SIG-M5 treated with dmso at 0.1 percent for 504 hours (cell line): ENCODE measurements around the gene C18orf32.
"Not testable (repeated sequence)": the region's sequence is repeated elsewhere in the genome, so short reads cannot be mapped to it uniquely, and the experiment has no call there.

Experiments
- DNase-seq: peaks from one replicate; lab custom pipeline; 2025; ENCODE audit not compliant: unreplicated experiment; lab: John Stamatoyannopoulos, UW

Gene C18orf32

DNA sequence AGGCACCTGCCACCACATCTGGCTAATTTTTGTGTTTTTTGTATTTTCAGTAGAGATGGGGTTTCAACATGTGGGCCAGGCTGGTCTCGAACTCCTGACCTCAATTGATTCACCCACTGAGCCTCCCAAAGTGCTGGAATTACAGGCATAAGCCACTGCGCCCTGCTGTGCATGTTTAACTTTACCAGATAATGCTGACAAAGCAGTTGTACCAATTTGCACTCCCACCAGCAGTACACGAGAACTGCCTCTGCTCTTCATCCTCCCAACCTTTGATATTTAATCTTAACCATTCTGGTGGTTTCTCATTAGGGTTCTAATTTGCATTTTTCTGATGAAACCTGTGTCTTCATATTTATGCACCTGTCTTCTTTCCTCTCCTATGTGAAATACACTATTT, 14.6 kb downstream of the C18orf32 start:
- DNase-seq: no peak

DNA sequence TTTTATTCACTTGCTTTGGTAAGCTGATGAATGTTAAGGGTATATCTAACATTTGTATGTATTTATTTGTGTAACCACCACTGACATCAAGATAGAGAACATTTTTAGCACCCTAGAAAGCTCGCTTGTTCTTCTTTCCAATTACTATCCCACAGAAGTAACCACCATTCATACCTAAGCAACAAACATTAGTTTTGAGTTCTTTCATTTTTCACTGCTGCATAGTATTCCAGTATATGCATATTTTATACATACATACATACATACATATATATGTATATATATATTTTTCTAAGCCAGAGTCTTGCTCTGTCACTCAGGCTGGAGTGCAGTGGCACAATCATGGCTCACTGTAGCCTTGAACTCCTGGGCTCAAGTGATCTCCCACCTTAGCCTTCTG, 15.5 kb downstream of the C18orf32 start:
- DNase-seq: no peak

- DNase-seq: no peak
Observed at GRCh38 chr18:49467599-49467998, 19.4 kb downstream of the C18orf32 start.

GRCh38 chr18:49467019-49467563, 19.9 kb downstream of the C18orf32 start:
- DNase-seq: no peak

DNA sequence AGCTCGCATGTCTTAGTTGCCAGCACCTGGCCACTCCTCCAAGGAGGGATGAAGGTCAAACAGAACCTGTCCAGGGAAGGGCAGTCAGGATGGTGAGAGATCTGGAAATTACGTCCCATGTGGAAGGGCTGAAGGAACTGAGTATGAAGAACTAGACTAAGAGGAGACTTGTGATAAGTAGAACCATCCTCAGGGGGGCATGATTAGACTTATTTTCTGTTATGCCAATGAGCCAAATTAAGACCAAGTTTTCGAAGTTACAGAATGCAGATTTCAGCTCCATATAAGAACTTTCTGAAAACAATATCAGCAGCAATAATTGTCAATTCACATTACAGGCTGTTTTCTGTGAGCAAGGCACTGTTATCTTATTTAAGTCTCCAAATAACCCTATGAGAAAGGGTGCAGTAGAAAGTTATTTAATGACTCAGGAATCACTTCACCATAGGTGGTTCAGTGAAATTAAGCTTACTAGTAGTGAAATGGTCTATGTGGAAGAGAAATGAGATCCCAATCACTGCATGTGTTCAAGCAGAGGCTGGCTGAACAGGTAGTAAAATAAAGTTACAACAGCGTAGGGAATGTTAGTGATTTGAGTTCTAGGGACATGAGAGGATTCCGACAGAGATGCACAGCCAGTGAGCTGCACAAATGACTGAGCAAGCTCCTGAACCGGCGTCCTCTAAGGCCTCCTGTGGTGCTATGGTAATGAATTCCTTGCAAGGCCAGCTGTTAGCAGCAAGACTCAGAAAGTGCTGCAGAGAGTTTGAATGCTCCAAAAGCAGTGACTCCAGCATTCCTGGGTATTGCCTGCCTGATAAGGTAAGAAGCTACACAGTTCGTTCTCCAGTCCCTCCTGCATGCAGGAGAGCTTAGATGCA, 22.1 kb downstream of the C18orf32 start:
- DNase-seq: peak; percentile 30

DNA sequence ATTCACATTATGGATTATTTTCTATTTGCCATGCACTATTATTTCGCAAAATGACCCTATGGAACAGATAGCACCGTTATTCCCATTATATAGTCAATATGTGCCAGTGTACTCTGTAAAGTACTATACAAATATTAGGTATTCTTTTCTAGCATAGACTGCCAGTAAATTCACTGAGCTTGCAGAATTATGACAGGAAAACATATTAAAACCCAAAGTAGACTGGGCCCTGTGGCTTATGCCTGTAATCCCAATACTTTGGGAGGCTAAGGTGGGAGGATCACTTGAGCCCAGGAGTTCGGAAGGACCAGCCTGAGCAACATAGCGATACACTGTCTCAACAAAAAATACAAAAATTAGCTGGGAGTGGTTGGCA, 25.4 kb downstream of the C18orf32 start:
- DNase-seq: no peak

DNA sequence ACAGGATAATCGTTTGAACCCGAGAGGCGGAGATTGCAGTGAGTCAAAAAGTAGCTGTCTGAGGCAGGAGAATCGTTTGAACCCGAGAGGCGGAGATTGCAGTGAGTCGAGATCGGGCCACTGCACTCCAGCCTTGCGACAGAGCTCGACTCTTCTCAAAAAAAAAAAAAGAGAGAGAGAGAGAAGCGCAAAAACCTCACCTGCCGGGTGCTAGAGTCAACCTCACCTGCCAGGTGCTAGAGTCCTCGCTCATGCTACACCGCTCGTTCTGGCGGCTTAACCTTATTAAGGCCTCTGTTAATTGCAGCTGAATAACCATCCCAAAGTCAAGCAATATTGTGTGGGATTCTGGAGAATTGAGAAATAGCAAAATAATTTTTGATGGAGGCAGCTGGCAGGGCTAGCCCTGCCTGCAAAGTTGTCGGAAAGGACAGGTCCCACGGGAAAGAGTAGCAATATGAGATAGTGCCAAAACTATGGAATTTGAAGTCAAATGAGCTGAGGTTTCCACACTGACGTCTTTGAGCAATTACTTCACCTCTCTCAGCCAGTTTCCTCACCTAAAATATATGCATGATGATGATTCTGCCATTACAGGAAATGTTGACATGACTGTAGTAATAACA, 25.9 kb downstream of the C18orf32 start:
- DNase-seq: no peak

GRCh38 chr18:49459404-49460171, 27.4 kb downstream of the C18orf32 start:
- peak; percentile 17 for DNase-seq

DNA sequence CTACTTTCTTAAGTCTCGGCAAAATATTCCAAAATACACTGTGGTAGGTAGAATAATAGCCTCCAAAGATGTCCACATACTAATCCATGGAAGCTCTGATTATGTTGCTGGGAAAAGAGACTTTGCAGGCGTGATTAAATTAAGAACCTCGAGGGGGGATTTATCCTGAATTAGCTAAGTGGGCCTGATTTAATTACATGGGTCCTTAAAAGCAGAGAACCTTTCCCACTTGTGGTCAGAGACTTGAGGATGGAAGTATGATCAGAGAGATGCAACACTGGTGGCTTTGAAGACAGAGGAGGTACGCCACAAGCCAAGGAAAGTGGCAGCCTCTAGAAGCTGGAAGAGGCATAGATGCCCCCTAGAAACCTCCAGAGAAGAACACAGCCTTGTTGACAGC, 29.4 kb downstream of the C18orf32 start:
- DNase-seq: no peak

- DNase-seq: no peak
Observed at GRCh38 chr18:49456794-49457193, 30.2 kb downstream of the C18orf32 start.

DNA sequence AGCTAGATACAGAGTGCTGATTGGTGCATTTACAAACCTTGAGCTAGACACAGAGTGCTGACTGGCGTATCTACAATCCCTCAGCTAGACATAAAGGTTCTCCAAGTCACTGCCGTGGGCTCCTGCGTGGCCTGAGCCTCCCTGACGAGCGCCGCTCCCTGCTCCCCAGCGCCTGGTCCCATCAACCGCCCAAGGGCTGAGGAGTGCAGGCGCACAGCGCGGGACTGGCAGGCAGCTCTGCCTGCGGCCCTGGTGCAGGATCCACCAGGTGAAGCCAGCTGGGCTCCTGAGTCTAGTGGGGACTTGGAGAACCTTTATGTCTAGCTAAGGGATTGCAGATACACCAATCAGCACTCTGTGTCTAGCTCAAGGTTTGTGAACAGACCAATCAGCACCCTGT, 34.5 kb downstream of the C18orf32 start:
- DNase-seq: not testable (repeated sequence)

- peak; percentile 40 for DNase-seq
Observed at GRCh38 chr18:49447810-49448745, 39.0 kb downstream of the C18orf32 start.

- DNase-seq: no peak
Observed at GRCh38 chr18:49446481-49446880, 40.6 kb downstream of the C18orf32 start.

DNA sequence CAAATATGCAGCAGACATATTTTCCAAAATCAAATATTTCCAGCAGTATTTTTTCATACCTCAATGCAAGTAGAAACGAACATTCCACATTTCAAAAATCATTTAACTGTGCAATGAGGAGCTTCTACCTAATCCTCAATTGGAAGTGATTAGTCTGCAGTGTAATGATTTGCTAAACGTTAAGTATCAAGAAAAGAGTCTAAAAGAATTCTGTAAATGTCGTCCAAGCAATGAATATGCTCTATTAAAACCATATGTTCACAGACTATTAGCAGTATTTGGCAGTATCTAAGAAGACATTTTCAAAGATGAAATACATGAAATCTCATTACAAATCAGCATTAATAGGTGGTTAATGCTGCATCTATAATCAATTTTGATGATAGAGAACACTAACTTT, 42.5 kb downstream of the C18orf32 start:
- DNase-seq: no peak

- DNase-seq: no peak
Observed at GRCh38 chr18:49443837-49444236, 43.2 kb downstream of the C18orf32 start.

DNA sequence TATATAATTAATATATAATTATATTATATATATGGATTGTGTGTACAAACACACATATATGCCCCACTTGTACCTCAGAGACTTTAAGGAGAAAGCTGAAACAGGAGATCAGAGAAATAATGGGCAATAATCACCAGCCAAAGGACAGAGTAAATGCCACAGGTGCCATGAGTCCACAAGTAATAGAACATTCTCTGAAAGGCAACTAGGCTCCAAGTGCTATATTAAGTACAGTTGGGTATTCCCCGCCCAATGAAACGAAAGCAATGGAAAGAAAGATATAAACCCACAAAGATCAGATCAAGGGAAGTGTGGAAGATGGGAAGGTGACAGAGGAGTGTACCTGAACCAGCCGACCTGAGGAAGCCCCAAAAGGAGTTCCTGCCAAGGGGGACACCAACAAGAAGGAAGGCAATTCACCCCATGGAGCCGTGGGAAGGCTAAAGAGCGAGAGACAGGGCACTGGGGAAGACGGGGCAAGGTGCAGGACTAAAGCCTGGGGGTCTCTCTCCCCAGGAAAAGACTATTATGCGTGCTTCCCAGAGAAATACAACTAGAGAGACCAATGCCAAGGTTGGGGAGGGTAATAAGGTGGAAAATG, 45.6 kb downstream of the C18orf32 start:
- peak; percentile 8 for DNase-seq

- no peak for DNase-seq
Observed at GRCh38 chr18:49435170-49435569, 51.9 kb downstream of the C18orf32 start.

GRCh38 chr18:49432602-49433001, 54.4 kb downstream of the C18orf32 start:
- no peak for DNase-seq

DNA sequence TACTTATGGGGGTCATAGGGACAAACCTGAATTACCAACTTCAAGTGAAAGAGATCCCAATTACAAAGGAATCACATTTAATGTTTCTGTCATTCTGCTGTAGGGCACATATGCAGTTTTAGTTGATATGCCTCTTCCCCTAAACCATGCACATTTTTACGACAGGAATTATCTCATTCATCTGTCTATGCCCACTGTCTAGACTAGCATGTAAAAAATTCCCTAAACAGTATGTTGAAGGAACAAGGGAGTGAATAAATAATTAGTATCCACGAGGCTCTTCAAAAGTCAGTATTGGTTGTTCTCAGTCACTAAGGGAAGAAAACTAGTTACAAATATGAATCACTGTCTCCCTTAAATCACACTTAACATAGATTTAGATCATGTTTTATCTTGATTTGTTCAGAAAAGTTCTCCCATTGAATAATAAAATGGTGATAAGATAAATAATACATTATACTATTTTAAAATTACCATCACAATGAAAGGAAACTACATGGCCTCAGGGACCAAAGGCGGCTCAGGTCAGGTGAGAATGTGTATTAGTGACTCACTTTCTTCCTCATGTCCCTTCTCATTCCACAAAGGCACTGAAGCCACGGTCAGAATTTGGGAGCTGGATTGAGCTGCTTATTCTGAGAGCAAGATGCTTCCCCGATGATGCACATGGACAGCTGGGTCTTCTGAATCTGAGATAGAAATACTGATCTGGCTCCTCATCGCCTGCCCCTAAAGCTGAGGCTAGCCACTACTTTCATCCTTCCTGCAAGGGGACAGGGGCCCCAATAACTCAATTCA, 55.7 kb downstream of the C18orf32 start:
- DNase-seq: no peak
